Testis (tissue), 2 donors: Measurements from ENCODE around the gene ANO2.
"Not testable (repeated sequence)": the region's sequence is repeated elsewhere in the genome, so short reads cannot be mapped to it uniquely, and the experiment has no call there.

Experiments
- POLR2A ChIP-seq: fragments of 450-650 bp; IDR thresholded peaks from one replicate; pipeline ENCODE4 v1.6.1; 2017; ENCODE audit warnings: antibody characterized with exemption, mild to moderate bottlenecking, moderate library complexity
- TF ChIP-seq, protein P1 (sequence below), 3 experiments: fragments of 450-650 bp in 2 of 3; fragments of 200-600 bp in 1 of 3; sonication (generic) in 1 of 3; IDR thresholded peaks; one replicate each; pipeline ENCODE4 v1.5.1; 2016 to 2019; ENCODE audit warnings: antibody characterized with exemption in 3 of 3, mild to moderate bottlenecking in 2 of 3, moderate library complexity in 1 of 3

DNA sequence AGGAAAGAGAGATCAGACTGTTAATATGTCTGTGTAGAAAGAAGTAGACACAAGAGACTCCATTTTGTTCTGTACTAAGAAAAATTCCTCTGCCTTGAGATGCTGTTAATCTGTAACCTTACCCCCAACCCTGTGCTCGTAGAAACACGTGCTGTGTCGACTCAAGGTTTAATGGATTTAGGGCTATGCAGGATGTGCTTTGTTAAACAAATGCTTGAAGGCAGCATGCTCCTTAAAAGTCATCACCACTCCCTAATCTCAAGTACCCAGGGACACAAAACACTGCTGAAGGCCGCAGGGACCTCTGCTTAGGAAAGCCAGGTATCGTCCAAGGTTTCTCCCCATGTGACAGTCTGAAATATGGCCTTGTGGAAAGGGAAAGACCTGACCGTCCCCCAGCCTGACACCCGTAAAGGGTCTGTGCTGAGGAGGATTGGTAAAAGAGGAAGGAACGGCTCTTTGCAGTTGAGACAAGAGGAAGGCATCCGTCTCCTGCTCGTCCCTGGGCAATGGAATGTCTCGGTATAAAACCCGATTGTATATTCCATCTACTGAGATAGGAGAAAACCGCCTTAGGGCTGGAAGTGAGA lies 407.9 kb downstream of the ANO2 start:
- TF ChIP-seq, protein P1, sequence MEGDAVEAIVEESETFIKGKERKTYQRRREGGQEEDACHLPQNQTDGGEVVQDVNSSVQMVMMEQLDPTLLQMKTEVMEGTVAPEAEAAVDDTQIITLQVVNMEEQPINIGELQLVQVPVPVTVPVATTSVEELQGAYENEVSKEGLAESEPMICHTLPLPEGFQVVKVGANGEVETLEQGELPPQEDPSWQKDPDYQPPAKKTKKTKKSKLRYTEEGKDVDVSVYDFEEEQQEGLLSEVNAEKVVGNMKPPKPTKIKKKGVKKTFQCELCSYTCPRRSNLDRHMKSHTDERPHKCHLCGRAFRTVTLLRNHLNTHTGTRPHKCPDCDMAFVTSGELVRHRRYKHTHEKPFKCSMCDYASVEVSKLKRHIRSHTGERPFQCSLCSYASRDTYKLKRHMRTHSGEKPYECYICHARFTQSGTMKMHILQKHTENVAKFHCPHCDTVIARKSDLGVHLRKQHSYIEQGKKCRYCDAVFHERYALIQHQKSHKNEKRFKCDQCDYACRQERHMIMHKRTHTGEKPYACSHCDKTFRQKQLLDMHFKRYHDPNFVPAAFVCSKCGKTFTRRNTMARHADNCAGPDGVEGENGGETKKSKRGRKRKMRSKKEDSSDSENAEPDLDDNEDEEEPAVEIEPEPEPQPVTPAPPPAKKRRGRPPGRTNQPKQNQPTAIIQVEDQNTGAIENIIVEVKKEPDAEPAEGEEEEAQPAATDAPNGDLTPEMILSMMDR (IDR thresholded peaks at IDR 0.05), result not testable (repeated sequence)
- not testable (repeated sequence) for TF ChIP-seq POLR2A
